GM18520 (cell line): ENCODE data around the gene MAD1L1.
"Not testable (repeated sequence)": the region's sequence is repeated elsewhere in the genome, so short reads cannot be mapped to it uniquely, and the experiment has no call there.

Experiments used
- ATAC-seq: cut with Tn5 transposase; IDR thresholded peaks from one replicate; pipeline ENCODE4 v1.9.1; 2021; ENCODE audit not compliant: unreplicated experiment

The MAD1L1 gene

GRCh38 chr7:1976521-1976920, 256.2 kb downstream of the MAD1L1 start:
- not testable (repeated sequence) for ATAC-seq

- ATAC-seq, result no peak
These were observed 257.2 kb downstream of the MAD1L1 start for GRCh38 chr7:1975581-1975980.

- no peak for ATAC-seq
These were observed 257.6 kb downstream of the MAD1L1 start for GRCh38 chr7:1975179-1975578.

- no peak for ATAC-seq
These were observed 258.2 kb downstream of the MAD1L1 start for GRCh38 chr7:1974290-1975101.

- ATAC-seq, result no peak
These were observed 259.2 kb downstream of the MAD1L1 start for GRCh38 chr7:1973321-1974251.

GRCh38 chr7:1972744-1973143, 260.0 kb downstream of the MAD1L1 start:
- ATAC-seq, result no peak

GRCh38 chr7:1971946-1972654, 260.6 kb downstream of the MAD1L1 start:
- no peak for ATAC-seq

GRCh38 chr7:1970895-1971294, 261.9 kb downstream of the MAD1L1 start:
- ATAC-seq, result no peak

- ATAC-seq, result not testable (repeated sequence)
These were observed 262.5 kb downstream of the MAD1L1 start for GRCh38 chr7:1970285-1970660.

- ATAC-seq, result no peak
These were observed 263.1 kb downstream of the MAD1L1 start for GRCh38 chr7:1969459-1970284.

GRCh38 chr7:1968397-1969111, 264.2 kb downstream of the MAD1L1 start:
- no peak for ATAC-seq

GRCh38 chr7:1967512-1968396, 265.0 kb downstream of the MAD1L1 start:
- no peak for ATAC-seq

GRCh38 chr7:1966631-1967200, 266.0 kb downstream of the MAD1L1 start:
- ATAC-seq, result no peak

- no peak for ATAC-seq
These were observed 267.0 kb downstream of the MAD1L1 start for GRCh38 chr7:1965579-1966294.

- ATAC-seq, result no peak
These were observed 267.7 kb downstream of the MAD1L1 start for GRCh38 chr7:1964913-1965578.

- ATAC-seq, result no peak
These were observed 268.4 kb downstream of the MAD1L1 start for GRCh38 chr7:1964211-1964912.

- ATAC-seq, result no peak
These were observed 269.2 kb downstream of the MAD1L1 start for GRCh38 chr7:1963575-1963974.
